ENCODE measurements around the gene HSPA1L.

DNA sequence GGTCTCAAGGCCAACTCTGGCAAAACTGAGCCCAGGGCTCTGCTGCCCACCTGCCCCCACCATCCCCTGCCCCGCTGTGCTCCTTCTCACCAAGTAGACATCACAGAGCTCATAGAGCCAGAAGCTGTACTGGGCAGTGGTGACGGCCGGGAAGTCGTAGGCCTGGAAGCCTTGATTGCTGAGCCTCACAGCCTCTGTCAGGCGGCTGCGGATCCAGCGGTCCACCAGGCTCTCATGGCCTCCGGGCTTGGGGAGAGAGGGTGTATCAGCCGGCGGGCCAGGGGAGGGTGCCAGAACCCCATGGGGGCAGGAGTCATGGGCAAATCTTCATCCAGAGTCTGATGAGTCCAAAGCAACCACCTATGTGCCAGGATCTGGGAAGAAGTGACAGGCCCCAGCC, 35.2 kb downstream of the HSPA1L start:
- no peak for TF ChIP-seq CTCF (conservative IDR thresholded peaks at IDR 0.05 in 1 of 2, IDR thresholded peaks at IDR 0.05 in 1 of 2; ENCODE audit: low read depth in 1 of 2, low read length in 2 of 2)
- no peak for TF ChIP-seq EZH2 (IDR thresholded peaks at IDR 0.05; ENCODE audit: low read length, missing control alignments)
